ENCODE data around the gene SLC24A5.

SLC24A5 gene

GRCh38 chr15:48077616-48078184 lies 43.1 kb upstream of the SLC24A5 start:
- no peaks in the 10 kb centered on the region for H3K36me3 ChIP-seq (ENCODE audit: control insufficient read depth in 1 of 2, insufficient read depth in 2 of 2, low read length in 2 of 2)
- no peak overlapping the region for H4K8ac ChIP-seq (ENCODE audit: low read depth, low read length)
- no peak overlapping the region for H2AK5ac ChIP-seq (ENCODE audit: low read length)
- H4K12ac ChIP-seq (ENCODE audit: low read depth, low read length), result no peak overlapping the region
- H4K91ac ChIP-seq (ENCODE audit: low read depth, low read length), result no peak overlapping the region
- H2BK120ac ChIP-seq (ENCODE audit: insufficient read depth, low read length, poor library complexity), result no peak overlapping the region
- H3K9me3 ChIP-seq (ENCODE audit: insufficient read depth, low read depth, low read length), result peaks cover 3% of the 10 kb centered on the region
- H3K18ac ChIP-seq (ENCODE audit: low read length), result no peak overlapping the region
- H3K9ac ChIP-seq (ENCODE audit: low read length), result no peak overlapping the region
- no peaks in the 10 kb centered on the region for H3K79me1 ChIP-seq (ENCODE audit: low read length)
- H3K4ac ChIP-seq (ENCODE audit: low read depth, low read length), result no peak overlapping the region
- H3K4me1 ChIP-seq (ENCODE audit: control insufficient read depth in 1 of 2, insufficient read depth in 2 of 2, low read length in 2 of 2), result no peaks in the 10 kb centered on the region
- H3K4me2 ChIP-seq (ENCODE audit: low read length), result no peak overlapping the region
- no peak overlapping the region for H3K4me3 ChIP-seq (ENCODE audit: low read depth, low read length)
- H2BK5ac ChIP-seq (ENCODE audit: low read depth, low read length, poor library complexity), result no peak overlapping the region
- H3K79me2 ChIP-seq (ENCODE audit: control insufficient read depth, insufficient read depth, low read length, poor library complexity), result no peaks in the 10 kb centered on the region
- no CpG with 5 or more reads among the region's 1 CpG for WGBS (ENCODE audit: extremely low coverage, insufficient coverage, insufficient read length)
- H3K23ac ChIP-seq (ENCODE audit: low read length), result no peak overlapping the region
- no peak overlapping the region for H3K27ac ChIP-seq (ENCODE audit: low read depth, low read length)
- H2BK12ac ChIP-seq (ENCODE audit: low read length), result no peak overlapping the region
- no peaks in the 10 kb centered on the region for H3K27me3 ChIP-seq (ENCODE audit: insufficient read depth, low read length)
- no peak overlapping the region for H2AFZ ChIP-seq (ENCODE audit: insufficient read depth, low read length, poor library complexity)
- no peak overlapping the region for H3K14ac ChIP-seq (ENCODE audit: low read length)
- DNase-seq, result no peak

GRCh38 chr15:48084759-48085590 lies 35.8 kb upstream of the SLC24A5 start:
- no peak overlapping the region for H3K4ac ChIP-seq (ENCODE audit: low read depth, low read length)
- no peaks in the 10 kb centered on the region for H3K27me3 ChIP-seq (ENCODE audit: insufficient read depth, low read length)
- H2BK12ac ChIP-seq (ENCODE audit: low read length), result no peak overlapping the region
- no peaks in the 10 kb centered on the region for H3K79me1 ChIP-seq (ENCODE audit: low read length)
- peak in 1 of 2 donors; percentile 21 for DNase-seq
- H3K18ac ChIP-seq (ENCODE audit: low read length), result no peak overlapping the region
- H3K9me3 ChIP-seq (ENCODE audit: insufficient read depth, low read depth, low read length), result no peaks in the 10 kb centered on the region
- H4K91ac ChIP-seq (ENCODE audit: low read depth, low read length), result no peak overlapping the region
- no peak overlapping the region for H4K12ac ChIP-seq (ENCODE audit: low read depth, low read length)
- no CpG with 5 or more reads among the region's 6 CpGs for WGBS (ENCODE audit: extremely low coverage, insufficient coverage, insufficient read length)
- no peak overlapping the region for H2BK120ac ChIP-seq (ENCODE audit: insufficient read depth, low read length, poor library complexity)
- H4K8ac ChIP-seq (ENCODE audit: low read depth, low read length), result no peak overlapping the region
- H3K4me3 ChIP-seq (ENCODE audit: low read depth, low read length), result no peak overlapping the region
- no peak overlapping the region for H3K4me2 ChIP-seq (ENCODE audit: low read length)
- no peak overlapping the region for H2BK5ac ChIP-seq (ENCODE audit: low read depth, low read length, poor library complexity)
- no peak overlapping the region for H2AFZ ChIP-seq (ENCODE audit: insufficient read depth, low read length, poor library complexity)
- H3K79me2 ChIP-seq (ENCODE audit: control insufficient read depth, insufficient read depth, low read length, poor library complexity), result no peaks in the 10 kb centered on the region
- no peak overlapping the region for H3K14ac ChIP-seq (ENCODE audit: low read length)
- no peaks in the 10 kb centered on the region for H3K36me3 ChIP-seq (ENCODE audit: control insufficient read depth in 1 of 2, insufficient read depth in 2 of 2, low read length in 2 of 2)
- H3K23ac ChIP-seq (ENCODE audit: low read length), result no peak overlapping the region
- no peak overlapping the region for H3K9ac ChIP-seq (ENCODE audit: low read length)
- no peak overlapping the region for H3K27ac ChIP-seq (ENCODE audit: low read depth, low read length)
- H3K4me1 ChIP-seq (ENCODE audit: control insufficient read depth in 1 of 2, insufficient read depth in 2 of 2, low read length in 2 of 2), result no peaks in the 10 kb centered on the region
- H2AK5ac ChIP-seq (ENCODE audit: low read length), result no peak overlapping the region

GRCh38 chr15:48085591-48085930 lies 35.2 kb upstream of the SLC24A5 start:
- H3K4me2 ChIP-seq (ENCODE audit: low read length), result no peak overlapping the region
- no peak overlapping the region for H2BK12ac ChIP-seq (ENCODE audit: low read length)
- no peak overlapping the region for H3K4me3 ChIP-seq (ENCODE audit: low read depth, low read length)
- no peak overlapping the region for H3K18ac ChIP-seq (ENCODE audit: low read length)
- no peaks in the 10 kb centered on the region for H3K36me3 ChIP-seq (ENCODE audit: control insufficient read depth in 1 of 2, insufficient read depth in 2 of 2, low read length in 2 of 2)
- H3K79me2 ChIP-seq (ENCODE audit: control insufficient read depth, insufficient read depth, low read length, poor library complexity), result no peaks in the 10 kb centered on the region
- H3K27me3 ChIP-seq (ENCODE audit: insufficient read depth, low read length), result no peaks in the 10 kb centered on the region
- H4K91ac ChIP-seq (ENCODE audit: low read depth, low read length), result no peak overlapping the region
- WGBS (ENCODE audit: extremely low coverage, insufficient coverage, insufficient read length), result no CpG with 5 or more reads among the region's 6 CpGs
- H2BK120ac ChIP-seq (ENCODE audit: insufficient read depth, low read length, poor library complexity), result no peak overlapping the region
- no peak overlapping the region for H3K4ac ChIP-seq (ENCODE audit: low read depth, low read length)
- H4K8ac ChIP-seq (ENCODE audit: low read depth, low read length), result no peak overlapping the region
- no peak overlapping the region for H4K12ac ChIP-seq (ENCODE audit: low read depth, low read length)
- H3K14ac ChIP-seq (ENCODE audit: low read length), result no peak overlapping the region
- no peak overlapping the region for H3K23ac ChIP-seq (ENCODE audit: low read length)
- no peak for DNase-seq
- no peak overlapping the region for H2AK5ac ChIP-seq (ENCODE audit: low read length)
- no peak overlapping the region for H2BK5ac ChIP-seq (ENCODE audit: low read depth, low read length, poor library complexity)
- H2AFZ ChIP-seq (ENCODE audit: insufficient read depth, low read length, poor library complexity), result no peak overlapping the region
- H3K4me1 ChIP-seq (ENCODE audit: control insufficient read depth in 1 of 2, insufficient read depth in 2 of 2, low read length in 2 of 2), result no peaks in the 10 kb centered on the region
- no peaks in the 10 kb centered on the region for H3K79me1 ChIP-seq (ENCODE audit: low read length)
- no peaks in the 10 kb centered on the region for H3K9me3 ChIP-seq (ENCODE audit: insufficient read depth, low read depth, low read length)
- no peak overlapping the region for H3K27ac ChIP-seq (ENCODE audit: low read depth, low read length)
- no peak overlapping the region for H3K9ac ChIP-seq (ENCODE audit: low read length)

- no peaks in the 10 kb centered on the region for H3K9me3 ChIP-seq (ENCODE audit: insufficient read depth, low read depth, low read length)
- DNase-seq, result peak in 1 of 2 donors; percentile 17
- H3K79me2 ChIP-seq (ENCODE audit: control insufficient read depth, insufficient read depth, low read length, poor library complexity), result no peaks in the 10 kb centered on the region
- no peaks in the 10 kb centered on the region for H3K4me1 ChIP-seq (ENCODE audit: control insufficient read depth in 1 of 2, insufficient read depth in 2 of 2, low read length in 2 of 2)
- H3K23ac ChIP-seq (ENCODE audit: low read length), result no peak overlapping the region
- H3K36me3 ChIP-seq (ENCODE audit: control insufficient read depth in 1 of 2, insufficient read depth in 2 of 2, low read length in 2 of 2), result no peaks in the 10 kb centered on the region
- no peak overlapping the region for H2BK120ac ChIP-seq (ENCODE audit: insufficient read depth, low read length, poor library complexity)
- no peaks in the 10 kb centered on the region for H3K27me3 ChIP-seq (ENCODE audit: insufficient read depth, low read length)
- no peak overlapping the region for H3K27ac ChIP-seq (ENCODE audit: low read depth, low read length)
- H3K18ac ChIP-seq (ENCODE audit: low read length), result no peak overlapping the region
- no CpG with 5 or more reads among the region's 5 CpGs for WGBS (ENCODE audit: extremely low coverage, insufficient coverage, insufficient read length)
- no peak overlapping the region for H3K4me2 ChIP-seq (ENCODE audit: low read length)
- H3K14ac ChIP-seq (ENCODE audit: low read length), result no peak overlapping the region
- H2BK12ac ChIP-seq (ENCODE audit: low read length), result no peak overlapping the region
- no peak overlapping the region for H2BK5ac ChIP-seq (ENCODE audit: low read depth, low read length, poor library complexity)
- H2AK5ac ChIP-seq (ENCODE audit: low read length), result no peak overlapping the region
- no peak overlapping the region for H3K9ac ChIP-seq (ENCODE audit: low read length)
- H4K91ac ChIP-seq (ENCODE audit: low read depth, low read length), result no peak overlapping the region
- no peak overlapping the region for H2AFZ ChIP-seq (ENCODE audit: insufficient read depth, low read length, poor library complexity)
- no peak overlapping the region for H3K4me3 ChIP-seq (ENCODE audit: low read depth, low read length)
- H4K12ac ChIP-seq (ENCODE audit: low read depth, low read length), result no peak overlapping the region
- no peak overlapping the region for H4K8ac ChIP-seq (ENCODE audit: low read depth, low read length)
- H3K79me1 ChIP-seq (ENCODE audit: low read length), result no peaks in the 10 kb centered on the region
- no peak overlapping the region for H3K4ac ChIP-seq (ENCODE audit: low read depth, low read length)
Measured at GRCh38 chr15:48086133-48086532, 34.7 kb upstream of the SLC24A5 start.
